SW 1271 (cell line): ENCODE measurements around the gene MAPK7.
A peak's percentile ranks its signal among the peaks of the same experiment; 100 is the strongest.

ENCODE experiments used
- DNase-seq, 2 experiments: peaks; one replicate each; lab custom pipeline; 2025; lab: John Stamatoyannopoulos, UW

Gene MAPK7

GRCh38 chr17:19378416-19379360 lies at the start of gene MAPK7:
TSS of gene MAPK7 (plus strand) at chr17:19378498. CDS start at chr17:19378901, 403 bp downstream.
- DNase-seq = no peak

- DNase-seq = no peak
Observed at GRCh38 chr17:19329136-19329535, 49.2 kb upstream of the MAPK7 start.

GRCh38 chr17:19329839-19330238 lies 48.5 kb upstream of the MAPK7 start:
- no peak for DNase-seq

- no peak for DNase-seq
Observed at GRCh38 chr17:19330271-19330670, 48.0 kb upstream of the MAPK7 start.

GRCh38 chr17:19331134-19331533 lies 47.2 kb upstream of the MAPK7 start:
- no peak for DNase-seq

- DNase-seq = no peak
Observed at GRCh38 chr17:19331543-19332245, 46.6 kb upstream of the MAPK7 start.

GRCh38 chr17:19332371-19333131 lies 45.7 kb upstream of the MAPK7 start:
- no peak for DNase-seq

GRCh38 chr17:19333132-19333440 lies 45.2 kb upstream of the MAPK7 start:
- DNase-seq = no peak

GRCh38 chr17:19333736-19334290 lies 44.5 kb upstream of the MAPK7 start:
- DNase-seq = no peak

- no peak for DNase-seq
Observed at GRCh38 chr17:19334331-19334730, 44.0 kb upstream of the MAPK7 start.

GRCh38 chr17:19335951-19336631 lies 42.2 kb upstream of the MAPK7 start:
- no peak for DNase-seq

GRCh38 chr17:19336938-19337711 lies 41.2 kb upstream of the MAPK7 start:
- no peak for DNase-seq

GRCh38 chr17:19337712-19338023 lies 40.6 kb upstream of the MAPK7 start:
- DNase-seq = no peak

GRCh38 chr17:19338031-19338990 lies 40.0 kb upstream of the MAPK7 start:
- peak; percentile 31 to 55 for DNase-seq

GRCh38 chr17:19339341-19339815 lies 38.9 kb upstream of the MAPK7 start:
- no peak for DNase-seq

GRCh38 chr17:19341211-19341631 lies 37.1 kb upstream of the MAPK7 start:
- no peak for DNase-seq

GRCh38 chr17:19341641-19342610 lies 36.4 kb upstream of the MAPK7 start:
- no peak for DNase-seq

GRCh38 chr17:19342611-19343255 lies 35.6 kb upstream of the MAPK7 start:
- DNase-seq = no peak
